GM12872 (cell line): ENCODE data around the gene COL2A1.

Source experiments
- CTCF ChIP-seq: IDR thresholded peaks from 3 replicates; pipeline ENCODE4 v1.5.1; 2011; ENCODE audit warnings: low read depth, mild to moderate bottlenecking, low read length, moderate library complexity; ENCODE audit not compliant: insufficient read depth

The COL2A1 gene

GRCh38 chr12:48002773-48003218 is 1.5 kb downstream of the COL2A1 start:
- no peak for TF ChIP-seq CTCF

GRCh38 chr12:48002414-48002730 is 1.9 kb downstream of the COL2A1 start:
- no peak for TF ChIP-seq CTCF

GRCh38 chr12:48001505-48002413 is 2.5 kb downstream of the COL2A1 start:
- TF ChIP-seq CTCF, result no peak

- no peak for TF ChIP-seq CTCF
Observed at GRCh38 chr12:48000878-48001504, 3.3 kb downstream of the COL2A1 start.

GRCh38 chr12:47999816-48000215 is 4.5 kb downstream of the COL2A1 start:
- no peak for TF ChIP-seq CTCF

- no peak for TF ChIP-seq CTCF
Observed at GRCh38 chr12:47997321-47997720, 7.0 kb downstream of the COL2A1 start.

- TF ChIP-seq CTCF, result no peak
Observed at GRCh38 chr12:47995981-47996401, 8.3 kb downstream of the COL2A1 start.
